K562 (cell line): ENCODE measurements around the gene GSDME. TPM values are rescaled to one million over a fixed set of nuclear protein-coding genes. Genes with fewer than 3 reads are reported as not detected.

Experiments
- ATF1 ChIP-seq, 2 experiments: fragments of 450-650 bp in 1 of 2; IDR thresholded peaks; 2 replicates each; pipeline ENCODE4 v1.6.1; 2016; ENCODE audit warnings: missing compliant biosample characterization in 1 of 2, missing genetic modification characterization in 1 of 2
- FOS ChIP-seq: IDR thresholded peaks from 3 replicates; pipeline ENCODE4 v1.6.1; 2011; ENCODE audit not compliant: insufficient read length; ENCODE audit errors: extremely low read depth
- KDM1A ChIP-seq, 2 experiments: fragments of 450-650 bp; IDR thresholded peaks; 2 replicates each; pipeline ENCODE4 v1.6.1; 2016; ENCODE audit warnings: mild to moderate bottlenecking in 2 of 2
- NR2C2 ChIP-seq, 2 experiments: fragments of 200-800 bp in 1 of 2; sonication (Bioruptor generic) in 1 of 2; sonication (generic) in 1 of 2; formaldehyde crosslinking in 1 of 2; IDR thresholded peaks; 2 replicates each; pipeline versions ENCODE4 v1.6.1 to v1.8.0; 2016 to 2022; ENCODE audit warnings: mild to moderate bottlenecking in 1 of 2, missing compliant biosample characterization in 1 of 2, missing genetic modification characterization in 1 of 2, missing genetic modification reagents in 1 of 2
- RB1 ChIP-seq: fragments of 450-650 bp; IDR thresholded peaks from 2 replicates; pipeline ENCODE4 v1.6.1; 2017; ENCODE audit warnings: low read depth, mild to moderate bottlenecking
- RNF2 ChIP-seq: sonication (generic); IDR thresholded peaks from 2 replicates; pipeline ENCODE4 v1.6.1; 2016
- ZNF347 ChIP-seq: fragments of 450-650 bp; formaldehyde crosslinking; IDR thresholded peaks from 2 replicates; pipeline ENCODE4 v1.4.0; 2020; ENCODE audit warnings: low read depth, mild to moderate bottlenecking, moderate library complexity
- polyA plus RNA-seq, 8 experiments: library from polyadenylated mRNA; depleted of rRNA in 4 of 8; stranded (reverse) in 5 of 8; unstranded in 3 of 8; fragments of >200 nt; fragmentation: Nextera tagmentation in 2 of 8; fragmentation: Illumina TruSeq in 1 of 8; extraction: Ambion mirVana in 2 of 8; extraction: Trizol in 1 of 8; gene quantifications; 2 replicates each; pipeline versions ENCODE4 v1.2.1 to v1.2.3, GENCODE V29; 2011 to 2014; ENCODE audit warnings: inconsistent platforms in 1 of 8, missing spikeins in 1 of 8
- total RNA-seq, 7 experiments: library from RNA; depleted of rRNA in 6 of 7; stranded (reverse); fragments of >200 nt in 6 of 7; fragmentation: Illumina TruSeq in 2 of 7; extraction: Trizol in 2 of 7; gene quantifications; 2 replicates each; pipeline versions ENCODE4 v1.2.1 to v1.2.3, GENCODE V29; 2011 to 2021; ENCODE audit warnings: low replicate concordance in 1 of 7
- TF ChIP-seq, protein P1 (sequence below): IDR thresholded peaks from 2 replicates; pipeline ENCODE4 v1.6.1; 2016; ENCODE audit warnings: missing genetic modification characterization, missing compliant biosample characterization
- TF ChIP-seq, protein P2 (sequence below): fragments of 250-450 bp; sonication (Bioruptor Pico); IDR thresholded peaks from 2 replicates; pipeline ENCODE4 v1.4.0; 2020
- TF ChIP-seq, protein P3 (sequence below): fragments of 250-450 bp; sonication (Bioruptor Pico); IDR thresholded peaks from 2 replicates; pipeline ENCODE4 v1.5.0; 2021
- TF ChIP-seq, protein P4 (sequence below): fragments of 450-650 bp; IDR thresholded peaks from 2 replicates; pipeline ENCODE4 v1.6.1; 2016; ENCODE audit warnings: mild to moderate bottlenecking

Gene GSDME
- total and polyA plus RNA-seq, 9 of the 15 experiments (the other 6 are each of a cell fraction or from before 2014, with no cell fraction given): 0.37 to 1.9 (median 0.62) TPM

DNA sequence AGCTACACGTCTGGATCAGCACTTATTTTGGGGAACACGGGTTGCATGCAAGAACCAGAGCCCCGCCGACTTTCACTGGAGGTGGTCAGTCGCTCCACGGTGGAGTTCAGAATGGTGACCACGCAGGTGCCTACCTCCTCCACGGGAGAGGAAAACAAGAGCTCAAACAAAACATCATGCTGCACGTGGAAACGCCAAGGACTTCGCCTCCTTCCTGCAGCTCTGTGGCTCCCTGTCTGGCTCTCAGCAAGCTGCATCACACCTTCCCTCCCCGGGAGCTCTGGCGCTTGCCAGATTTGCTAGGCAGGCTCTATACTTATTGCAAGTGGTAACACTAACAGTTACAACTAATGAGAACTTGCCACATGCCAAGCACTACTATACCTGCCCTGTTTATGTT is 26.0 kb downstream of the GSDME start (continued):
- TF ChIP-seq, protein P1, sequence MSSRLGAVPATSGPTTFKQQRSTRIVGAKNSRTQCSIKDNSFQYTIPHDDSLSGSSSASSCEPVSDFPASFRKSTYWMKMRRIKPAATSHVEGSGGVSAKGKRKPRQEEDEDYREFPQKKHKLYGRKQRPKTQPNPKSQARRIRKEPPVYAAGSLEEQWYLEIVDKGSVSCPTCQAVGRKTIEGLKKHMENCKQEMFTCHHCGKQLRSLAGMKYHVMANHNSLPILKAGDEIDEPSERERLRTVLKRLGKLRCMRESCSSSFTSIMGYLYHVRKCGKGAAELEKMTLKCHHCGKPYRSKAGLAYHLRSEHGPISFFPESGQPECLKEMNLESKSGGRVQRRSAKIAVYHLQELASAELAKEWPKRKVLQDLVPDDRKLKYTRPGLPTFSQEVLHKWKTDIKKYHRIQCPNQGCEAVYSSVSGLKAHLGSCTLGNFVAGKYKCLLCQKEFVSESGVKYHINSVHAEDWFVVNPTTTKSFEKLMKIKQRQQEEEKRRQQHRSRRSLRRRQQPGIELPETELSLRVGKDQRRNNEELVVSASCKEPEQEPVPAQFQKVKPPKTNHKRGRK (tag): no peak
- TF ChIP-seq ATF1 (CRISPR knock-in tag; IDR thresholded peaks at IDR 0.05) (no peak), ATF1 (tag; IDR thresholded peaks at IDR 0.05) (no peak), ZNF347 (no peak), KDM1A (IDR thresholded peaks at IDR 0.05) (no peak), NR2C2 (CRISPR knock-in tag; IDR thresholded peaks at IDR 0.05) (no peak), NR2C2 (tag; IDR thresholded peaks at IDR 0.05) (no peak), FOS (no peak), RNF2 (no peak), RB1 (no peak)
- TF ChIP-seq, protein P2, sequence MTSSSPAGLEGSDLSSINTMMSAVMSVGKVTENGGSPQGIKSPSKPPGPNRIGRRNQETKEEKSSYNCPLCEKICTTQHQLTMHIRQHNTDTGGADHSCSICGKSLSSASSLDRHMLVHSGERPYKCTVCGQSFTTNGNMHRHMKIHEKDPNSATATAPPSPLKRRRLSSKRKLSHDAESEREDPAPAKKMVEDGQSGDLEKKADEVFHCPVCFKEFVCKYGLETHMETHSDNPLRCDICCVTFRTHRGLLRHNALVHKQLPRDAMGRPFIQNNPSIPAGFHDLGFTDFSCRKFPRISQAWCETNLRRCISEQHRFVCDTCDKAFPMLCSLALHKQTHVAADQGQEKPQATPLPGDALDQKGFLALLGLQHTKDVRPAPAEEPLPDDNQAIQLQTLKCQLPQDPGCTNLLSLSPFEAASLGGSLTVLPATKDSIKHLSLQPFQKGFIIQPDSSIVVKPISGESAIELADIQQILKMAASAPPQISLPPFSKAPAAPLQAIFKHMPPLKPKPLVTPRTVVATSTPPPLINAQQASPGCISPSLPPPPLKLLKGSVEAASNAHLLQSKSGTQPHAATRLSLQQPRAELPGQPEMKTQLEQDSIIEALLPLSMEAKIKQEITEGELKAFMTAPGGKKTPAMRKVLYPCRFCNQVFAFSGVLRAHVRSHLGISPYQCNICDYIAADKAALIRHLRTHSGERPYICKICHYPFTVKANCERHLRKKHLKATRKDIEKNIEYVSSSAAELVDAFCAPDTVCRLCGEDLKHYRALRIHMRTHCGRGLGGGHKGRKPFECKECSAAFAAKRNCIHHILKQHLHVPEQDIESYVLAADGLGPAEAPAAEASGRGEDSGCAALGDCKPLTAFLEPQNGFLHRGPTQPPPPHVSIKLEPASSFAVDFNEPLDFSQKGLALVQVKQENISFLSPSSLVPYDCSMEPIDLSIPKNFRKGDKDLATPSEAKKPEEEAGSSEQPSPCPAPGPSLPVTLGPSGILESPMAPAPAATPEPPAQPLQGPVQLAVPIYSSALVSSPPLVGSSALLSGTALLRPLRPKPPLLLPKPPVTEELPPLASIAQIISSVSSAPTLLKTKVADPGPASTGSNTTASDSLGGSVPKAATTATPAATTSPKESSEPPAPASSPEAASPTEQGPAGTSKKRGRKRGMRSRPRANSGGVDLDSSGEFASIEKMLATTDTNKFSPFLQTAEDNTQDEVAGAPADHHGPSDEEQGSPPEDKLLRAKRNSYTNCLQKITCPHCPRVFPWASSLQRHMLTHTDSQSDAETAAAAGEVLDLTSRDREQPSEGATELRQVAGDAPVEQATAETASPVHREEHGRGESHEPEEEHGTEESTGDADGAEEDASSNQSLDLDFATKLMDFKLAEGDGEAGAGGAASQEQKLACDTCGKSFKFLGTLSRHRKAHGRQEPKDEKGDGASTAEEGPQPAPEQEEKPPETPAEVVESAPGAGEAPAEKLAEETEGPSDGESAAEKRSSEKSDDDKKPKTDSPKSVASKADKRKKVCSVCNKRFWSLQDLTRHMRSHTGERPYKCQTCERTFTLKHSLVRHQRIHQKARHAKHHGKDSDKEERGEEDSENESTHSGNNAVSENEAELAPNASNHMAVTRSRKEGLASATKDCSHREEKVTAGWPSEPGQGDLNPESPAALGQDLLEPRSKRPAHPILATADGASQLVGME: no peak
- TF ChIP-seq, protein P3, sequence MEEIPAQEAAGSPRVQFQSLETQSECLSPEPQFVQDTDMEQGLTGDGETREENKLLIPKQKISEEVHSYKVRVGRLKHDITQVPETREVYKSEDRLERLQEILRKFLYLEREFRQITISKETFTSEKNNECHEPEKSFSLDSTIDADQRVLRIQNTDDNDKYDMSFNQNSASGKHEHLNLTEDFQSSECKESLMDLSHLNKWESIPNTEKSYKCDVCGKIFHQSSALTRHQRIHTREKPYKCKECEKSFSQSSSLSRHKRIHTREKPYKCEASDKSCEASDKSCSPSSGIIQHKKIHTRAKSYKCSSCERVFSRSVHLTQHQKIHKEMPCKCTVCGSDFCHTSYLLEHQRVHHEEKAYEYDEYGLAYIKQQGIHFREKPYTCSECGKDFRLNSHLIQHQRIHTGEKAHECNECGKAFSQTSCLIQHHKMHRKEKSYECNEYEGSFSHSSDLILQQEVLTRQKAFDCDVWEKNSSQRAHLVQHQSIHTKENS (CRISPR knock-in tag): no peak
- TF ChIP-seq, protein P4, sequence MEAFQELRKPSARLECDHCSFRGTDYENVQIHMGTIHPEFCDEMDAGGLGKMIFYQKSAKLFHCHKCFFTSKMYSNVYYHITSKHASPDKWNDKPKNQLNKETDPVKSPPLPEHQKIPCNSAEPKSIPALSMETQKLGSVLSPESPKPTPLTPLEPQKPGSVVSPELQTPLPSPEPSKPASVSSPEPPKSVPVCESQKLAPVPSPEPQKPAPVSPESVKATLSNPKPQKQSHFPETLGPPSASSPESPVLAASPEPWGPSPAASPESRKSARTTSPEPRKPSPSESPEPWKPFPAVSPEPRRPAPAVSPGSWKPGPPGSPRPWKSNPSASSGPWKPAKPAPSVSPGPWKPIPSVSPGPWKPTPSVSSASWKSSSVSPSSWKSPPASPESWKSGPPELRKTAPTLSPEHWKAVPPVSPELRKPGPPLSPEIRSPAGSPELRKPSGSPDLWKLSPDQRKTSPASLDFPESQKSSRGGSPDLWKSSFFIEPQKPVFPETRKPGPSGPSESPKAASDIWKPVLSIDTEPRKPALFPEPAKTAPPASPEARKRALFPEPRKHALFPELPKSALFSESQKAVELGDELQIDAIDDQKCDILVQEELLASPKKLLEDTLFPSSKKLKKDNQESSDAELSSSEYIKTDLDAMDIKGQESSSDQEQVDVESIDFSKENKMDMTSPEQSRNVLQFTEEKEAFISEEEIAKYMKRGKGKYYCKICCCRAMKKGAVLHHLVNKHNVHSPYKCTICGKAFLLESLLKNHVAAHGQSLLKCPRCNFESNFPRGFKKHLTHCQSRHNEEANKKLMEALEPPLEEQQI: no peak
